HG03175 (cell line): Measurements from ENCODE around the gene PLD2.
"Not testable (repeated sequence)": the region's sequence is repeated elsewhere in the genome, so short reads cannot be mapped to it uniquely, and the experiment has no call there.

ENCODE experiments used
- ATAC-seq: cut with Tn5 transposase; IDR thresholded peaks from one replicate; pipeline ENCODE4 v1.9.1; 2021; ENCODE audit warnings: mild to moderate bottlenecking, moderate library complexity; ENCODE audit not compliant: unreplicated experiment

Gene PLD2

DNA sequence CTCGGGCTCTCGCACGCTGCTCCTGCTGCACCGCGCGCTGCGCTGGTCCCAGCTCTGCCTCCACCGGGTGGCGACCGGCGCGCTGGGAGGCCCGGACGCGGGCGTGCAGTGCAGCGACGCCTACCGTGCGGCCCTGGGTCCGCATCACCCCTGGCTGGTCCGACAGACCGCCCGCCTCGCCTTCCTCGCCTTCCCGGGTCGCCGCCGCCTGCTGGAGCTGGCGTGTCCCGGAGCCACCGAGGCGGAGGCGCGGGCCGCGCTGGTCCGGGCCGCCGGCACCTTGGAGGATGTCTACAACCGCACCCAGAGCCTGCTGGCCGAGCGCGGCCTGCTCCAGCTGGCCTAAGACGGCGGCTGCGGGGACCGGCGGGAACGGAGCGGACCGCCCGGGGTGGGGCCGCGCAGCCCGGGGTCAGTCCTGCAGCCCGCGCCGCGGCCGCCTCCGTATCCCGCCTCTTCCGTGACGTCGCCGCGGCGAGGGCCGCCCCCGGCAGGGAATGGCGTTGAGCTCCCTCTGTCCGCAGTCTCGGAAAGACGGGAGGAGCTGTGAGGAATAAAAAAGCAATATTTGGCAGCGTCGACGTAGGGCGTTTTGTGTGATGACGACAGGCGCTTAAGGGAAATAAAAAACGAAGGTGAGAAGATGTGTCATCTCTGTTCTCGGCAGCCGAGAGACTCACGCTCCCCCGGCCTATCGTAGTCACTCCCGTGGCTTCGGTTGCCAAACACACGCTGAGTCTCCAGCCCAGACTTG lies 16.8 kb upstream of the PLD2 start:
- peak; percentile 84 for ATAC-seq

DNA sequence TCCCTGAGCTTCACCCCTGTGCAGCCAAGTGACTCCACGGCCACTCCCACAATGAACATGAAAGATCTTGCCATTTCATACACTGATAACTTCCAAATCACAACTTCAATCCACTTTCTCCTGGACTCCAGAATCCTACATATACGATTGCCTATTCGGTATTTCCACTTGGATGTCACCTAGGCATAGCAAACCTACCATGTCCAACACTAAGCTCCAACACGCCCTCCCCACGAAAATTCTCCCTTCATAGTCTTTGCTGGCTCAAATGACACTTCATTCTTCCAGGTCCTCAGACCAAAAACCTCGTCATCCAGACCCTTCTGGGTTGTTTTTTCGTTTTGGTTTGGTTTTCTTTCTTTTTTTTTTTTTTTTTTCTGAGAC lies 16.3 kb upstream of the PLD2 start:
- ATAC-seq, result no peak

- ATAC-seq, result no peak
These were observed 11.8 kb upstream of the PLD2 start for GRCh38 chr17:4795168-4795567.

DNA sequence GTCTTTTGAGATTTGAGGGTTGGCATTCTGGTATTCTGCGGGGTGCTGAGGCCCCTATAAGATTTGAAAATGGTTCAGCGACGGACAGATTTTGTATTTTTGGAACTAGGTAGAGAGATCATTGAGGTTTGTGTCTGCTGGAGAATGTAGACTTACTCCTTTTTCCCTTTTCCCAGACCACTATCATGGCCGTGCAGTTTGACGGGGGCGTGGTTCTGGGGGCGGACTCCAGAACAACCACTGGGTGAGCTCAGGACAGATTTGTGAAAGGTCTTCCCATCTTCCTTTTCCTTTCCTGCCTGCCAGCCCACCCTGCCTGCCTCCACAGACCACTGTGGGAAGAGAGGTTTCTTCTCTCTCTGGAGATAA lies 10.4 kb upstream of the PLD2 start:
- no peak for ATAC-seq

DNA sequence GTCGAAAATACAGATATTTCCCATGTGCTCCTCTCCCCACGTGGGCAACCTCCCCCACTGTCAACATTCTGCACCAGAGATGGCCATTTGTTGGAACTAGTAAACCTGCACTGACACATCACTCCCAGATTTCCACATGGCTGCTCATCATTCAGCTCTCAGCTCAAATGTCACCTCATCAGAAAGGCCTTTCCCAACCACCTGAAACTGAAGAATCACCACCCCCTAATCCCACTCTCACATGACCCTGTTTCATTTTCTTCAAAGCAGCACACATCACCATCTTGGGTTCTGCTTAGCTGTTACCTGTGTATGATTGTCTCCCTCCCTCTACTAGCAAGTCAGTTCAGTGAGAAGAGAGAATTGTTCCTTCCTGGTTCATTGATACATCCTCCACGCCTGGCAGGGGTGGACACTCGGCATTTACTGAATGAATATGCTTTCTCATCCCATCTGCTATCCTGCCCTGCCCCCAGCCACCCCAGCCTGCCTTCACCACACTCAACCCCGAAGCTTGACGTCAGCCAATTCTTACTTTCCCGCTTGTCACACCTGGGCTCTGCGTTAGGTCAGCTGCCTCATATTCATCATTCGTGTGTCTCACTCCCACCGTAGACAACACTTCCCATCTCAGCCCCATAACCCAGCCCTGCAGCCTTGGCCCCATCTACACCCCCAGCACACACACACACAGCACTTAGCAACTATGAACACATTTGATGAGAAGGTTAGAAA lies 6.3 kb upstream of the PLD2 start:
- ATAC-seq, result no peak

GRCh38 chr17:4802228-4802627 lies 4.7 kb upstream of the PLD2 start, which contains the start of gene C17orf114:
C17orf114 (minus strand) TSS chr17:4802328.
- no peak for ATAC-seq

DNA sequence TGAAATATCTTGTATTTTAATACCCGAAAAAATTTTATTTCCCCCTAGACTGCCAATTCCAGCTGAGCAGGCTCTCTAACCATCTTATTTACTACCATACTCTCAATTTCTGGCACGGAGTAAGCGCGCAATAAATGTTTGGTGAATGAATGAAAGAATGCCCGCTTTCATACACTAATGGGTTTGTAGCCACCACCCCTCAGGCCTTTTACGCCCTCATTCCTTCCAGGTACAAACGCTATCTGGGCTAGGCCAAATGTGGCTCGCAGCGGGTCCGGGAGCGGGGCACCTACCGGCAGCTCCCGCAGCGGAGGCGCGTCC lies 536 bp upstream of the PLD2 start:
- no peak for ATAC-seq

DNA sequence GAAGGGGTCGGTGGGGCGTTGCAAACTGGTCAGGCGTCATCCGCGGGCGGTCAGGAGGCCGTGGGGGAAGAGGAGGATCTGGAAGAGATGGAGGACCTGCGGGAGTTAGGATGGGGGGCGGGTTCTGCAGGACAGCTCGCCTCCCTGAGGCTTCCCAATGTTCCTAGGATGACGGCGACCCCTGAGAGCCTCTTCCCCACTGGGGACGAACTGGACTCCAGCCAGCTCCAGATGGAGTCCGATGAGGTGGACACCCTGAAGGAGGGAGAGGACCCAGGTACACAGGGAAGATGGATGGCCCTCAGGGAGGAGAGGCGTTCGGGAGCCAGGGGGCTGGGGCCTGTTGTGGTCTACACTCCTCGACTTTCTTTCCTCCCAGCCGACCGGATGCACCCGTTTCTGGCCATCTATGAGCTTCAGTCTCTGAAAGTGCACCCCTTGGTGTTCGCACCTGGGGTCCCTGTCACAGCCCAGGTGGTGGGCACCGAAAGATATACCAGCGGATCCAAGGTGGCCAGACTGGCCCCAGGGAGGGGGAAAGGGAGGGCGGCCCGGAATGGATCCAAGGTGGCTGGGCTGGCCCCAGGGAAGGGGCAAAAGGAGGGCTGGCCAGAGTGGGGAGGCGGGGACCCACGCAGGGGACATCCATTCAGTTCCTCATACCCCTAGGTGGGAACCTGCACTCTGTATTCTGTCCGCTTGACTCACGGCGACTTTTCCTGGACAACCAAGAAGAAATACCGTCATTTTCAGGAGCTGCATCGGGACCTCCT lies 839 bp downstream of the PLD2 start:
- ATAC-seq, result no peak

GRCh38 chr17:4808378-4808767 lies 1.4 kb downstream of the PLD2 start:
- ATAC-seq, result no peak

DNA sequence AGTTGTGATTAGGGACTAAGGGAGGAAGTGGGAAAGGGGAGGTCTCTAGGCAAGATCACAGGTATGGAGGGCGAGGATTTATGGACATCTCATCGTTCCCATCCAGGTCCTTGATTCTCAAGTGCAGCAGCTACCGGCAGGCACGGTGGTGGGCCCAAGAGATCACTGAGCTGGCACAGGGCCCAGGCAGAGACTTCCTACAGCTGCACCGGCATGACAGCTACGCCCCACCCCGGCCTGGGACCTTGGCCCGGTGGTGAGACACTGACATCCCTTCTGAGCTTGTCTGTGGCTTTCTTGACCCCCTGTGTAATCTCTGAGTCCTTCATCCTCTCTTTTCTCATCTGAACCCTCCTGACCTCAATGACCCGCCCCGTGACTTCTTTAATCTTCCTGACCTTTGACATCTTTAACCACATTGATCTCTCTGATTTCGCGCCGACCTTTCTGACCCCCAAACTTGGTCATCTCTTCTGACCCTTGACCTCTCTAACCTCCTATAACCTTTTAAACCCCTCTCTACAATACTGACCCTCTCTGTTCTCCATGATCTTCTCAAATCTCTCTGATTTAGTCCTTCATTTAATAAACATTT lies 3.8 kb downstream of the PLD2 start:
- ATAC-seq, result no peak

DNA sequence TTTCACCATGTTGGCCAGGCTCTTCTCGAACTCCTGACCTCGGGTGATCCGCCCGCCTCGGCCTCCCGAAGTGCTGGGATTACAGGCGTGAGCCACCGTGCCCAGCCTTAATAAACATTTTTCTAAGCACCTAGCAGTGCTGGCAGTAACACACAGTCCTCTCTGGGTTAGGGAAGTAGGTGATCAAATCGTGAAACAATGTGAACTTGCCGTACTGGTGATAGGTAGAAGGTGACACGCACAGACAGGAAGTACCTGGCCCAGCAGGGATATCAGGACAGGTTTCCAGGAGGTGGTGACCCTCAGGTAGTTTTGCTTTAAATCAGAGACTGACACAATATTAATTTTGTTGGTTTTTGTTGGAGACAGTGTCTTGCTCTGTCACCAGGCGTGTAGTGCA lies 4.5 kb downstream of the PLD2 start:
- no peak for ATAC-seq

- no peak for ATAC-seq
These were observed 5.7 kb downstream of the PLD2 start for GRCh38 chr17:4812690-4813089.

- ATAC-seq, result no peak
These were observed 8.2 kb downstream of the PLD2 start for GRCh38 chr17:4815043-4815675.

DNA sequence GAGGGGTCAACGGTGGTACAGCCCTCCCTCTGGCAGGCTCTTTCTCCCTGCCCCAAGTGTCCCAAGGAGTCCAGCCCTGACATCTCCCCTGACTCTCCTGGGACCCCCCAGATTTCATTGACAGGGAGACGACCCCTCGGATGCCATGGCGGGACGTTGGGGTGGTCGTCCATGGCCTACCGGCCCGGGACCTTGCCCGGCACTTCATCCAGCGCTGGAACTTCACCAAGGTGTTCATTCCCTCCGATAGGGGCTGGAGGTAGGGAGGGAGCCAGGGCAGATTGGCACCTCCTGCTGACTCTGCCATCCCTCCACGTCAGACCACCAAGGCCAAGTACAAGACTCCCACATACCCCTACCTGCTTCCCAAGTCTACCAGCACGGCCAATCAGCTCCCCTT lies 9.9 kb downstream of the PLD2 start:
- ATAC-seq, result no peak

GRCh38 chr17:4818276-4818675 lies 11.3 kb downstream of the PLD2 start:
- ATAC-seq, result no peak

DNA sequence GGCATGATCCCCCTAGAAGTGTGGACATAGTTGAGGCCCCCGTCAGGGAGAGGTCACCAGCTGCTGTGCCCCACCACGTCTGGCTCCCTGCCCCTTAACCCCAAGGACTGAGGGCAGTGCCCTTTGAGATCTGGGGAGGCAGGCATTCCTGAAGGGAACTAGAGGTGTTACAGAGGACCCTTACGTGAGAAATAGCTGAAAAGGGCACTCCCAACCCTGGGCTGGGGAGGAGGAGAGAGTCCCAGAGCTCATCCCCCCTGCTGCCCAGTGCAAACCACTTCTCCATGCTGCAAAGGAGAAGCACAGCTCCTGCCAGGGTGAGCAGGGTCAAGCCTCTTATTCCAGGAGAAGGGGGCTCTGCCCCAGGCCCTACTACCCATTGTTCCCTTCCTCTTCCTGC lies 15.9 kb downstream of the PLD2 start:
- ATAC-seq, result no peak

DNA sequence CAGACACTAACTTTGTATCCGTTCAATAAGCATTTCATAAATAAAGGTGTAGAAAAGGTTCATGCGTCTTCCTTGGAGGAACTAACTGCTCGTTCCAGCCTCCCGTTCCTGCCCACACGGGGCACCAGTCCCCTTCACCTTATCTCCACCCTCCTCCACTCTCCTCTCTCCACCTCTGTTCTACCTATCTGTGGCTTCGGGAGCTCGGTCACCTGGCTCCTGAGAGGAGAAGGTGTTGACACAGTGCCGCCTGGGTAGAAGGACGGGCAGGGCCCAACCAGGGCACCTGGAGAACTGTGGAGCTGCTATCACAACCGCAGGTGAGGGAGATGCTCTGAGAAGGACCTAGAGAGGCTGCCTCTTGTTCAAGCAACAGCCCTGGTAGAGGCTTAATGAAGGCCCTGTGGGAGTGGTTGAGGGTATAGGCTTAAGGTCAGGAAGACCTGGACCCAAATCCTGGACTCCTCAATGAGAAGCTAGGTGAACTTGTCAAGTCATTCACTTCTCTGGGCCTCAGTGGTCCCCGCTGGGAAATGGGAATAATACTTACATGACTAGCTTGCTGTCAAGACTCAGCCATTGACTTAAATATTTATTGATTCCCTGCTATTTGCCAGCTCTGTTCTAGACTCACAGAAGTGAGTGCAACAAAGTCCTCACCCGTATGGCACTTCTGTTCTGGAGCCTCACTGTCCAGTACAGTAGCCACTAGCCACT lies 16.6 kb downstream of the PLD2 start:
- ATAC-seq, result no peak

GRCh38 chr17:4827399-4827798 lies 20.4 kb downstream of the PLD2 start:
- ATAC-seq, result no peak

DNA sequence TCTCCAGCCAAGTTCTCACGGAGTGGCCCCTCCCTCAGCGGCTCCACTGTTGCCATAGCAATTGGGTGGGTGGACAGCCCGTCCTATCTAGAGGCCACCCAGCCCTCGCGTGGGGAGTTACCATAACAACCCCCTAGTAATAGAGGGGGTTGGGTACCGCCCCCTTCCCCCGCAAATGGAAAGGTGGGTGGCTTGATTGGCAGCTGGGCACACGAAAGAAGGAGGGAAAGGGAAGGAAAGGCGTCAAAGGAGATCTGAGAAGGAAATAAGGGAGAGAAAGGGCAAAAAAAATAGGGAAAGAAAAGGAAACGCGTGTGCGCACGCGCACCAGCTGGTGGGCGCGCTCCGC lies 25.9 kb downstream of the PLD2 start:
- not testable (repeated sequence) for ATAC-seq

GRCh38 chr17:4833178-4833940 lies 26.4 kb downstream of the PLD2 start, which contains the start of gene MINK1:
MINK1 (plus strand) TSS chr17:4833340; CDS start chr17:4833584, 244 bp downstream.
- peak; percentile 79 for ATAC-seq
